D341Med (cell line): ENCODE results near the gene TRERF1.
A peak's percentile ranks its signal among the peaks of the same experiment; 100 is the strongest.

Source experiments
- DNase-seq: peaks from one replicate; pipeline ENCODE4 v3.0.0; 2012; ENCODE audit warnings: low spot score

TRERF1 gene

DNA sequence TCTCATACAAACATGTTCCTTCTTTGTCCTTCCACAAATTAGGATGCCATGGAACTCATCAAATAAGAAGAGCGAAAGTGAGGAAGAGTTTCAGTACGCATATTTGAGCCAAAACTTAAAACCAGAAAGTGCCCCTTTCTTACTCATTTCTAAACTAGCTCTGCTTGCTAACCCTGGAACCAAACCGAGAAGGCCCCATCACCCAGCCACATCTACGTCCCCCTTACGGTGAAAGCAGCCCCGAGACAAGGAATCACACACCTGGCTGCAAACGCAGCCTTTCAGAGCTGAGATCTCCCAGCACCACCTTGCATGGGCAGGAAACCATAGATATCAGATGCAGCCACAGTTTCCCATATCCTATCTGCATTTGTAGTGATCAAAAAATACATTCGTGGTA, 28.5 kb downstream of the TRERF1 start:
- no peak for DNase-seq

- DNase-seq: no peak
Observed at GRCh38 chr6:42420741-42421140, 31.0 kb downstream of the TRERF1 start.

GRCh38 chr6:42419490-42420280, 32.0 kb downstream of the TRERF1 start:
- no peak for DNase-seq

DNA sequence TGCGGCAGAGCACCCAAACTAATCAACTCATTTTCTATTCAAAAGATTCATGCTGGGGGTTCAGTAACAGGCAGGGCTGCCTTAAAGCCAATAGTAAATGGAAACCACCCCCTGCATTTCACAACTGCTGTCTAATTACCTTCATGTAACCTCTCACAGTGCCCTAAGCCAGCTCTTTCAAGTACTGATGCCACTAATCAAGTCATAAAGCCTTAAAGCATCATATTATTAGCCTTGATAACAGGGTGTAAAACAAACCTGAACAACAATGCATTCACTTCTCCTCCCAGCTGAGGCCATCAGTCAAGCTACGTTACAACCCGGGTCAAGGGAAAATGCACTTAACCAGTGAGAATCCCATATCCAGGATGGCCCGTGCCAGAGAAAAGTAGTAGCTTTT, 33.0 kb downstream of the TRERF1 start:
- no peak for DNase-seq

- DNase-seq: no peak
Observed at GRCh38 chr6:42417641-42418112, 34.0 kb downstream of the TRERF1 start.

- no peak for DNase-seq
Observed at GRCh38 chr6:42411406-42411805, 40.3 kb downstream of the TRERF1 start.

DNA sequence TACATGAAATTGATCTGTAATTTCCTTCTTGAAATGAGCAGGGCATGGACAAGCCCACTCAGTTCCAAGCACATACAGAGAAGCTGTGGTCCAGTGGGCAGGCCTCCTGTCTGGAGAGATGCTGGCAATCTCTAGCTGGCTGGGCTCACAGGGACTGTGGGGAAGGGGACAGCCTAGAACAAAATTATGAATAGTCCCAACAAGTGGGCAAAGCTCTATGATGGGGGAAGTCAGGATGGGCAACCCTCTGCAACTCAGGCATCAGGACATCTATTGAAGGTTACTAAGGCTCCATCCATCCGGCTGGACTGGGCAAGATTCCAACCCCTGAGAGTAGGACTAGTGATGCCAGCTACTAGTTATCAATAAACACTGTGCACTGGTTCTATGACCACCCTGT, 40.9 kb downstream of the TRERF1 start:
- DNase-seq: no peak

DNA sequence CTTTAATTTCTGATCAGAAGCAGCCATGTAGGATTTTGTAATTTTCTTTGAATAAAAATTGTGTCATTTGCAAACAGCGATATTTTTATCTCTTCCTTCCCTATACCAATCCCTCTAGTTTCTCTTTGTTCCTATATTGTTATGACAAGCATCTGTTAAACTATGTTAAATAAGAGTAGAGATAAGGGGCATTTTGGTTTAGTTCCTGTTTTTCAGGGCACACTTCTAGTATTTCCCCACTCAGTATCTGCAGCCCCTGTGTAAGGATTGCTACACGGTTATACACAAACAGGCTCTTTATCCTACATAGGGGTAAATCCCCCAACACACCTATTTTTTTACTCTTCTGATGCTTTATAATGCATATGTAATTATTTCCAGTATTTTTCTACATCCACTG, 42.1 kb downstream of the TRERF1 start:
- DNase-seq: no peak

DNA sequence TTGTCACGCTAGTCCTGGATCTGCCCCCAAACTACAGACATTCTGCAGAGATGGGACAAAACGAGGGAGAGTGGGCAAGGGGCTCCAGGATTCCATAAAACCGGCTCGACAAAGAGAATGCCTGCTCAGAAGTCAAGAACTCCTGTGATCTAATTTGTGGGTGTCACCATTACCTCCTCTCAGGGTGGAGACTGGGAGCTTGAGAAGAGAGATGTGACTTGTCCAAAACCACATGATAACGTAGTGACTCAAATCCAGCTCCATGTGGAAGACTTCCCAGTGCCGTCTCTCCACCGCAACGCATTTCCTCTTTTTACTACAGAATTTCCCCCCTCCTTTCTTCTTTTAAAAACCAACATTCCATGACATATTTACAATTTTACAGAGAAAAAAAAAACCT, 44.3 kb downstream of the TRERF1 start:
- DNase-seq: no peak

- peak; percentile 56 for DNase-seq
Observed at GRCh38 chr6:42406306-42407280, 45.1 kb downstream of the TRERF1 start.

DNA sequence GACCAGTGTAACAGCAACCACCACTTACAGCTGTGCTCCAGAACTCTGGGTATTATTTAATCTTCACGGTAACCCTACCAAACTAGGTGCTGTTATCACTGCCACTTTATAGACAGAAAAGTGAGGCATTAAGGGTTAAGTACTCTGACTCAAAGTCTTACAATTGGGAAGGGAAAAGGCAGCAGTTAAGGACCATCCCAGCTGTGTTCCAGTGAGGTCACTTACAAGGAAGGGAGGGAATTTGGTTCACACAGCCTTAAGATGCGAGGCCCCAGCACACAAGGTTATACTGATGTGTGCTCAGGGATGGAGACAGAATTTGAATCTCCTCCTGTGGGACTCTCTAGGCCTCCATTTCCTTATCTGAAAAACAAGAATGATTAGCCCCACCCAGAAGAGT, 46.7 kb downstream of the TRERF1 start:
- DNase-seq: no peak

DNA sequence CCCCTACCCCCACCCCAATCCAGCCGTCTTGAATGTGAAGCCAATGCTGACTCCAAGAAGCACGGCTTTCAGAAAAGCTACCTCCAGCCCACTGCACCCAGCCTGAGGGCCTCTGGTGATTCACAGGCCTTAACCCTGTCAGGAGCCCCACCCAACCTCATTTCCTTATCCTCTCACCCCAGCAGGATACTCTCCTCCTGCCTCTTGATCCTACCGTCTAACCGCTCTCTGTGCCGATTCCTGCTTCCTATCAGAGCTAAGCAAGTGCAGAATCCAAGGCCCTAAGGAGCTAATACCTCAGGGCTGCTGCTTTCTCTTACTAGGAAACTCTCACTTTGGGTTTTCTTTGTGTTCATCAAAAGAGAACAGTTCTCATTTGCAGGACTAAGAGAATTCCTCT, 47.2 kb downstream of the TRERF1 start:
- DNase-seq: no peak

- no peak for DNase-seq
Observed at GRCh38 chr6:42403831-42404230, 47.9 kb downstream of the TRERF1 start.

- no peak for DNase-seq
Observed at GRCh38 chr6:42403421-42403820, 48.3 kb downstream of the TRERF1 start.

DNA sequence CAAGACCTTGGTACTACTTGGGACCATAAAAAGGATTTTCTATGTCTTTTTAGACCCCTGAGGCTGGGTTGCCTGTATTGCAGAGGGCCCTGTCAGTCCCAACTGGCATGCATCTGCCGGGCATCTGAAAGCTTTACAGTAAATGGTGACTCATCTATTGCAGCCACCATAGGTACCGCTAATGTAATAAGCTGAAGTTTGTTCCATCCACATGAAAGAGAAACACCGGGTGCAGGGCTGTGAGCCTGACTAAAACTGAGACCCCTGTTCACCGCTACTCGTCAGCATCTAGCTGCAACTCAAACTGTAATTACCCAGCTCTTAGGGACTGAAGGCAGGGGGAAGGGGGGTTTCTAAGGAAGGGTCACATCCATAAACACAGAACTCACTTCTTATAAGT, 49.5 kb downstream of the TRERF1 start:
- DNase-seq: no peak

DNA sequence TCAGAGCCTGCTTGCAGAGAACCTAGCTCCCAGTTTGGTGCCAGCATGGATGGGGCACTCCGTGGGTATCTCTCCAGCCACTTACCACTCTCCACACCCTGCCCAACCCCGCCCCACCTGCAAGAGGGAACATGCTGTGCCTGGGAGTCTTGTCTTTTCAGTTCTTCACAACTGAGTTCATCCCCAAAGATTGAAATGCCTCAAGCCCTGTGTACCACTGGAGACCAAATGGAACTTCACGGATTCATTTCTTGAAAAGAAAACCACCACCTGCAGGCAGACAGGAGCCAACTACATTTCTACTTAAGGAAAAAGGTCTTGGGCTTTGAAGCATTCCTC, 50.1 kb downstream of the TRERF1 start:
- no peak for DNase-seq

GRCh38 chr6:42400886-42401612, 50.7 kb downstream of the TRERF1 start:
- no peak for DNase-seq

DNA sequence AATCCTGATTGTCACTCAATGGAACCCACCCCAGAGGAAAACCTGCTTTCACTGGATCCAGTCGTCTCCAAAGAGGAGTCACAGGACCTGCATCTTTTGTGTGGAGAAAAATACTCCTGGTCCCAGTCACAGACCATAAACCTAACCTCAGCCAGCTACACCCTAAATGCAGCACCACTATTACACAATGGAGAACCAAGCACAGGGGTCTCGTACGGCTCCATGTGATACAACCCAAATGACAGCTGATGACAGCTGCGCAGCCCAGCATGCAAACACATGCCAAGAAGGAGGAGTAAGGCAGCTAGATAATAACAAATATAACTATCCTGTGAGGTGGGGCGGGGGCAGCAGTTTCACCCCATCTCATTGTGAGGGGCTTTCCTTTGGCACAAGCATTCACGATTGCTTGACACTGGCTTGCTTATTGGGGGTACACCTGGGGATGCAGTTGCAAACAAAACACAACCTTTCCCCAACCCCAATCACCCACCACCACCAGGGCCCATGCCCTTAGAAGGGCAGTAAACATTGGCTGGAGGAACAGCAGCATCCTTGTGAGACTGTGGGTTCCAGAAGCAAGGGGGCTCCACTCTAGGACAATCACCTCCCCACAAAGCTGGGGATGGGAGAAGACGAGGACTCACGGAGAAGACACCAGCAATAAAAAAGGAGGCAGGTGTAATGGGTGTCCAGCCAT, 51.5 kb downstream of the TRERF1 start:
- DNase-seq: no peak

DNA sequence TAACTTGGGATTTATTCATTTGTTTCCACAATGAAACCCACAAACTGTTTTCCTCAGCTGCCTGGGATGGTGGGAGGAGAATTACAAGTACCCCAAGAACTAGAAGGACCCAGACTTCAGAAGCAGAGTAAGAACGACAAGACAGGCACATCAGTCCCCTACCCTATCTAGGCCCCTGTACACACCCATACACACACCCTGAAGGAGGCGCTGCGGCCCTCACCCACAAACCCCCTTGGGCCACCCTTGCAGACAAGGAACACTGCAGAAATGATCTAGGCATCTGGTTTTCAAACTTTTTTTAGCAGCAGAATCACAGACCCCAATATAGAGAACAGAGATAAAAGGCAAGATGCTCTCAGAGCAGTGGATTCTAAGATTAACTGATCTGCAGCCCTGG, 55.0 kb downstream of the TRERF1 start:
- DNase-seq: no peak

GRCh38 chr6:42394881-42395620, 56.7 kb downstream of the TRERF1 start:
- DNase-seq: no peak

DNA sequence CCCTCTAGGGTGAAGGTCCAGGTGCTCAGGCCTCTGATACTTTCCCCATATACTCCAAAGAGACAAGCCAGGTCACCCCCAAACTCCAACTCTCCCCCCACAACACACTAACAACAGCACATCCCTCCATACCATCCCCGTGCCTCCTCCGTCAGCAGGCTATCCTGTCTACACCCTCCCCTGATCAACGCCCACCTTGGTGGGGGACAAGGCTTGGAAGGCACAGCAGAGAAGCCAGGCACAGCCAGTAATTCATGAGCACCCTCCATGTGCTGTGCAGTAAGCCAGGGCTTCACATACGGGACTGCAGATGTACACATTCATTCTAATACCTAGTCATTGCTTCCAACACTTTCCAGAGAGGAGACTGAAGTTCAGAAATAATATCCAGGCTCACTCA, 57.6 kb downstream of the TRERF1 start:
- no peak for DNase-seq
